ENCODE results near the gene CLASP1.

Gene CLASP1

DNA sequence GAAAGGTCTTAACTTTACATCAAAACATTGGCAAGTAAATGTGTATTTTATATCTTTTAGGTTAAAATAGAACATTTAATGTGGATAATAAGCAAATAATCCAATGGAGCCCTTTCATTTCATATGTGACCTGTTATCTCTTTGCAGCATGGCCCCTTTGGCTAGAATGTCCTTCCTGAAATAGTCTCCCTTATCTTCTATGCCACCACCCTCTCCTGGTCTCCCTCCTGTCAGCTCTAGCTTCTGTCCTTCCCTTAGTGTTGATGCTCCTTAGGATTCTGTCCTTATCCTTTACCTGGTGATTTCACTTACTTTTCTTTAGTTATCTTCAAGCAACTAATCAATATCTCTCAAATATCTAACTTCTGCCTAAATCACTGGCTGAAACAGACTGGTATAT is 277.2 kb downstream of the CLASP1 start:
- no peak for DNase-seq (ENCODE audit: low read depth)

DNA sequence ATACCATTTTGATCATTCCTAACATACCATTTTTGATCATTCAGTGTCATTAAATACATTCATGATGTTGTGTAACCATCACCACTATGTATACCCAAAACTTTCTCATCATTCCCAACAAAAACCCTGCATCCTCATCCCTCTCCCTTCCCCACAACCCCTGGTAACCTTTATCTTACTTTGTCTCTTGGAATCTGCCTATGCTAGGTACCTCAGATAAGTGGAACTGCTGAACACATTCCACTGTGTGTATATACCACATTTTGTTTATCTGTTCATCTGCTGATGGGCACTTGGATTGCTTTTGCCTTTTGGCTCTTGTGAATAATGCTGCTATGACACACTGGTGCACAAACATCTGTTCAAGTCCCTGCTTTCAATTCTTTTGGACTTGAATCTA is 280.4 kb downstream of the CLASP1 start:
- no peak for DNase-seq (ENCODE audit: low read depth)

DNA sequence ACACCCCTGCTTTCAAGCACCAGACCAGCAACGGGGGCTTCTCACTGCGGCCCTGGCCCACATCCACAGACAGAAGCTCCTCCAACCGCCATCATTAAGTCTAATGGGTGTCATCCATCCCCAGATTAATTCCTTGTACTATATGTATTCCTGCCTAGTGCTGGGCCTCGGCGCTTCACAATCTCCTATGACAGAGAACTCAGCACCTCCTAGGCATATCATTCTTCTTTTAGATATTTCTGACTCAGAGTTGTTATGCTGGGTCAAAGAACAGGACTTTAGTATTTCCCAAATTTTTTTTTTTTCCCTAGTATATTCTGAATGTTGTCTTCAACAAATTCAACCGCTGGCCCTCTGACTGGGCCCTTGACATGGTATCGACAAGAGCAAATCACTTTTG is 281.1 kb downstream of the CLASP1 start:
- DNase-seq (ENCODE audit: low read depth), result no peak

DNA sequence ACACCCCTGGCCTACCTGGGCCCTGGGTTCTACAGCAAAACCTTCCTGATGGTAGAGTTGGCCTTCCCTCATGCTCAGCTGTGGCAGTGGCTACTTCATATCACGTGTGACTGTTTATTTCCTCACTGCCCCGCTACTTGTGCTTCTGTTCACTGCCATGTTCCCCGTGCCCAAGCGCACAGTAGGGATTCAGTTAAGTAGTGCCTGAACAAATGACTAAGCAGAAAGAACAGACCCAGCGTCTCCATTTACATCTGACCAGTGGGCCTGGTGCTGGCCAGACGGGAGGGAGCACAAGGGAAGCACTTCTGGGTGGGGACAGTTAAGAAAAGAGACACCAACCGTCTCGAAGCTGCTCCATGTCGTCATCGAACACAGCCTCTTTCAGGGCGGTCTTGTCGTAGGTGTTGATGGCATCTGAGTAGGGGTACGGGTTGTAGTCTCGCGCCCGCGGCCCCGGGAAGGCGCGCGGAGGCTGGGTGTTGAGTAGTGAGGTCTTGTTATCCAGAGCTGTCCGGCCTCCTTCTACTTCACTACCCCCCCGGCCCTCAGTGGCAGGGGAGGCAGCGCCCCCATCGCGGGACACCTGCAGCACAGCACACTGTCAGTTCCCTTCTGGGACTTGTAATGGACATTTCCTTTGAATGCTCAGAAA is 281.9 kb downstream of the CLASP1 start:
- DNase-seq (ENCODE audit: low read depth), result no peak

DNA sequence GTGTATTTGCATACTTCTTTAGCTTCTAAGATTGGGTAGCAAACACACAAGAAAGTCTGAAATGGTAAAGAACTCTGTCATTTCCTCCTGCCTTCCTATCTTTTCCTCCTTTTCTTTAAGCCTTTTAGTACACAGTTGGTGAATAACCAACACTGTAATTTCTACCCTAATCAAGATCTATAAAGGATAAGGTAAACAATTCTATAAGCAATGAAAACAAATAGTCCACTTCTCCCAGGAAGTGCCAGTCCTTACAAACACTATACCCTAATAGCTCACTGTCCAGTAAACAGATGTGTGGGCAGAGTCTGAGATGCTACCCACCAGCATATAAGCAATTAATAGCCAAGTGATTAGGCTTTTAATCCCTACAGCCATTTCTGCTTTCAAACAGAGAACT is 283.2 kb downstream of the CLASP1 start:
- DNase-seq (ENCODE audit: low read depth), result no peak

DNA sequence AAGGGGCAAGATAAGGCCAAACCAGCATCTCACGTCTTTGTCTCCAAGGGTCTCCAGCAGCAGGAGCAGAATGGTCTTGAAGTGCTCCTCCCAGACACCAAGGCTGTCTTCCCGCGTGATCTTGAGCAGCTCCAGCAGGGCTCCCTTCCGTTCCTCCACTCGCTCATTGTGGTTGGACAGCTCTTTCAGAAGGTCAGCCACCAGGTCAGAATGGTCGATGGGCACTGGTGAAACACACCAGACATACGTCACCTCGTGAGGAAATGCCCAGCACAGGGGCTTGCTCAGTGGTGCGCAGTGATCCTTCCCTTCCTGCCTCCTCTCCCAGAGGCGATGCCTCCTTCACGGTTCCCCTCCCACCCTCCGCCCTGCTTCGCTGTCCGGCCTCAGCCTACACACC is 284.2 kb downstream of the CLASP1 start:
- no peak for DNase-seq (ENCODE audit: low read depth)

DNA sequence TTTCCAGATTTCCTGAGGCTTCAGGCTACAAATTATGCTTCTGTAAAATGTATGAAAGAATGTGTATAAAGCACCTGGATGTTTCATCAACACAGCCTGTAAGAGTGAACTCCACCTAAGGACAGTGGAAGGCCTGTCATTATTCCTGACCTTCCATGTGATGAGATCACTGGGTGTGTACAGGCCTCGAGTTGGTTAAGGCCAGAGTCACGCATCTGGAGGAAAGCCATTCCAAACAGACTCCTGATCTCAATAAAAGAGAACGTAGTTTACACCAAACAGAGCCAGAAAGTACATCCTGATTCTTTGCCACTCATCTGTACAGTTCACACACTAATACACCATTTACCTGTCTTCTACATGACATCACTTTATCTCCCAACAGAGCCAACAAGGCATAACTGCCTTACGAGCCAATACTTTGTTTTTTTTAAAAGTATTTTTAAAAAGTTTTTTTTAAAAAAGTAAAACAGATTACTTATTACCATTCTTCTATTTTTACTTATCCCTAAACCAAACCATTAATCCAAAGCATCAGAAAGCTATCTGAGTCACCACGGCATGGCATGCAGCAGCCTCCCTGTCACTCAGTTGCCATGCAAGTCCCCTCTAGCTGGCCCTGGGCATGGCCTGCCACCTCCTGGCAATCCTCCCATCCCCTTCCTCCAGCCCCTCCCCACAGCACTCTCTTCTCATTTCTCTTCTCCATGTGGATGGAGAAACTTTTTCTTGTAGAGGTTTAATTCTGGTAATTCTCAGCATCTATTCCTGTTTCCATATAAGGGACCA is 285.4 kb downstream of the CLASP1 start:
- DNase-seq (ENCODE audit: low read depth), result peak; percentile 33

DNA sequence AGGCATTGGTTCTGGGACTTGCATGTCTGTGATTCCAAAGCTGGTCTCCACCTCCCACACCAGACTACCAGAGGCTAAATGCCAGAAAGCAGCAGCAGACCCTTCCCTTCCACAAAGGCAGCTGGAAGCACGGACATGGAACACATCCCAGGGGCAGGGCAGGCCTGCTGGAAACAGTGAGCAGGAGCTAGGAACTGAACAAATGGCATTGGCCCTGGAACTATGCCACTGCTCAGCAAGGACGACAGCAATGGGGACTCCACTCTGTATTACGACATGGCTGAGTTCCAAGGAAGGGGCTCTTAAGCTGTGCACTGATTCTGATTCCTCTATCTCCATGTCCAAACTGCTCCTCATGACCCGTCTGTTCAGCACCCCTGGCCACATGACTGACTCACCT is 286.5 kb downstream of the CLASP1 start:
- DNase-seq (ENCODE audit: low read depth), result no peak

DNA sequence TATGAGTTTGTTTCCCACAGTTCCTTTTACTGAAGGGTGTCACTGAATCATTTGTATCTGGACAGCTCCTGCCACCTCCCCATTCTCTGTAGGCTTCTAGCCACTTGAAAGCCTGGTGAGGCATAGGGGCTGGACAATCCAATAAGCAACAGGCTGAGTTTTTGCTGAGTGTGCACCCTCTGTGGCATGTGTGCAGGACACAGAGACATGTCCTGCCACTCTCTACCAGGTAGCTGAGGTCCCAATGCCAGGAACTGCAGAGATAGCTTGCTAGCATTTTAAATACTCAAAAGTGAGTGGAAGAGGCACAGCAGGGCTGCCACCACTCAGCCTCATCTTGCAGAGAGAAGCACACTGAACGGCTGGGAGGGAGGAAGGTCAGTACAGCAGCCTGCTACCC is 287.0 kb downstream of the CLASP1 start:
- DNase-seq (ENCODE audit: low read depth), result no peak

DNA sequence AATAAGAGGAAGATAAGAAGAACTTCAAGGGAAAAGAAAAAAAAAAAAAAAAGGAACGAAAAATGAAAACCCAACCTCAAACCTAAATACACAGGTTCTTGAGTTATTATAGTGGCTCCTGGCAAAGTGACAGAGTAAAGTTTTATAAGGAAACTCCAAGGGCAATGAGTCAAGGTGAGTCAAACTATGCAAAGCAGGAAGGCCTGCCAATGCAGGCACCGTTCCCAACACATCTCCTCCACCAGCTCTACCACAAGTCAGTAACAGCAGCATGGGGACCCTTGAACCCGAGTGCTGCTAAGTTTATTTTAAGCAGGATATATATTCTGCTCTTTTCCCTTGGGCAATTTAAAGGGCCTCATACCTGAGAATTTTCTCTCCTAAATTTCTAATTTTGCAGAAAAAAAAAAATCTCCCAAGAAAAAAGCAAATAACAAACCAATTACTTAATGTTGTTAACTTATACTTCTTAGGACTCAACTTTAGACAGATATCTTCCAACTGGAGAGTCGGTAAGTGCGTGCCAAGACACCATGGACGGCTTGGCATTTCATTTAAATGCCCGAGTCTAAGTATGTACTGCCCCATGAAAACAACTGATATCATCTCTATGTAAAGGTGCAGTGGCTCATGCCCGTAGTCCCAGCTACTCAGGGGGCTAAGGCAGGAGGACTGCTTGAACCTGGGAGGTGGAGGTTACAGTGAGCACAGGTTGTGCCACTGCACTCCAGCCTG is 288.5 kb downstream of the CLASP1 start:
- DNase-seq (ENCODE audit: low read depth), result peak; percentile 69

DNA sequence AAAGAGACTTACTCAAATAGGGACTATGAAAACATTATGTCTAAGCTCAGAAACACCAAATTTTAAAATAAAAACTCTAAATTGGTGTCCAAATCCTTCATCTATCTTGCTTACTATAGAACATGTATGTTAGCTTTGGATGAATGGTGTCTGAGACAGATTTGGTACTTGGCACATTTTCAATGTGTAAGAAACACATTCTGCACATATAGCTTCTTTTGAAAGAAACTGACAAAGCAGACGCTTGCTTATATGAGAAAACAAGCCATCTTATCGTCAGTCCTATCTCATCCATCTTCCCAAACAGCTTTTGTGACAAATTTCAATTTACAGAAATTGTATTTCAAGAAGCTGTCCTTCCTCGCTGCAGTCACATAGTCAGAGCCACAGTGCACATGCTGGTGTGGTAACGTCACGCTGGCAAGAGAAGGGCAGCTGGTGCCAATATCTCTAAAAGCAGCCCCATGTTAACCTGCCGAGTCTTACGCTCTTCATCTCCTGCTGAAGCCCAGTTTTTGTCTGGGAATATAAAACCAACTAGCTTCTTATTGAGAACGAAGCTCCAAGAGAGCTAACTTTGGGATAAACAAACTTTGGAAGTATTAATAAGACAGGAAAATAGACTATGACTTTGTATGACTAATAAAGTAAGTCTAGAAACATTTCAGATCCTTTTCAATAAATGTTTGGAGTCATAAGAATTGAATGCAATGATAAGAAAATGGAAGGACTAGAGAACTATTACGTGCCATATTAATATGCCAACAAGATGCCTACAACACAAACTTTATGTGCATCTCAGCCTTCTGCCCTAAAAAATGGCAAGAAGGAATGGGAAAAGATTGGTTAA is 289.3 kb downstream of the CLASP1 start:
- DNase-seq (ENCODE audit: low read depth), result no peak

DNA sequence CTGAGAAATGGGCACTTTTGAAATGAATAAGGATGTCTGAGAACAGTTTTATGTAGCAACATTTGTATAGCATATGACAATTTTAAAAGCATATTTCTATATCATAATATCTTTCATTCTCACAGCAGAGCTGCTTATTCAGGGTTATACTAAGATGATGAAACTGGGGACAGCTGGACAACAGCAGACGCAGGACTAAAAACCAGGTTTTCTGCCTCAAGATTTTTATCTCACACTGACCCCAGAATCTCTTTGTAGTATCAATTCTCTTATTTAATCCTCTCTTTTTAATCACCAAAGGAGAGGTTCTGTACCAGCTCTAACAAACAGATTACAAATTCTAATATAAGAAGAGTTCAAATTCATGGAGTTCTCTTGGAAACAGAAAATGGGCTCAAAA is 290.1 kb downstream of the CLASP1 start:
- DNase-seq (ENCODE audit: low read depth), result no peak

DNA sequence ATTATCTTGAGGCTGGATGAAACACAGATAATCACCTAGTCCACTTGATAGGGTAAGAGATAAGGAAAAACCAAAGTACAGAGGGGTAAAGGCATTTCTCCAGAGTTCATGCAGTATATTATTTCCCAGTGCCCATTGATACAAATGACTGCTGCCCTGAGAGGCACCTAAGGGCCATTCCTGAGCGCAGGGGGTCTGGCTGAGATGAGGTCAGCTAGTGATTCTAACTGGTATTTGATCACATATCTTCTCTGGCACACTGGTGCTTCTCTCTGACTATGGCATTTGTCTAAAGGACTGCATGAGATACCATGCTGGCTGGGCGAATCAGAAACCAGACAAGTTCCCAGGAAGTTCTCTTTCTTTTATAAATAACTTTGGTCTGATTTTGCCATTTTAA is 291.0 kb downstream of the CLASP1 start:
- DNase-seq (ENCODE audit: low read depth), result no peak

DNA sequence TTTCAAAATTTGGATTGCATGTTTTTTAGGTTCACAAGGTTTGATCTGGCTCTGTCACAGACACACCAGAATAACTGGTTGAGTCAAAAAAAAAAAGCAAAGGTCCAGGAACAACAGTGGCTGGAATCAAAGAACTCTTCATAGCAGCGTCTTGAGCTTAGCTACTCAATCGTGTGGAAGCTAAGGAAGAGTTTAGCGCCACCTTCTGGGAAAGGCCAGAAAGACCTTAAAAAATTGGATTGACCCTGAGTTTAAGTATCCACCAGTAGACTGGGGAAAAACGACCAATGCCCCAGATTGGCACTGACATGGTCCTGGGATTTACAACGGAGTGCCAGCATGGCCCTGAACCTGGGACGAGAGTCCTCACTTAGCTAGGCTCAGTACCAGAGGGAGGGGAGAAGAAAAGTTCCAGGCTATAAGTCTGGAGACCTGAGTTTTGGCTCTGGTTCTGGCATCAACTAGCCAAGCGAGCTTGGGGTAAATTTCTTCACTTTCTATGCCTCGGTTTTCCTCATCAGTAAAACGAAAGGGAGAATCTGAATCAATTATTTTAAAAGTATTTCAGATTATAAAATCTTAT is 293.1 kb downstream of the CLASP1 start:
- DNase-seq (ENCODE audit: low read depth), result peak; percentile 65

DNA sequence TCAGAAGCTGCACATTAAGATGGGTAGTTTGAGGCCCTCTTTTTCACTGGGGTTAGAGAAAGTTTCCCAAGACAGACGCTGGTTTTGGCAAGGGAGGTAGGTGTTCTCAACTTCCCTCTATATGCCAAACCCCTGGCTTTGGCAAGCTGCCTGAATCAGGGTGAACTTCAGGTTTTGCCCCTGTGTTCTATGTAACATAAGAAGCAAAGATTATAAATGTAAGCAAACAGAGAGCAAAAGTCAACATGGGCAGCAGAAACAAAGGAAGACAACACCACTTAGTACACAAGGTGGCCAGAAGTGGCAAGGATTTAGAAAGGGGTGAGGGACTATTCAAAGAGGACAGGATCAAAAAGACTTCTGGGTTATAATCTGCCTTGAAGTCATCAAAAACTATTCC is 293.8 kb downstream of the CLASP1 start:
- DNase-seq (ENCODE audit: low read depth), result no peak

DNA sequence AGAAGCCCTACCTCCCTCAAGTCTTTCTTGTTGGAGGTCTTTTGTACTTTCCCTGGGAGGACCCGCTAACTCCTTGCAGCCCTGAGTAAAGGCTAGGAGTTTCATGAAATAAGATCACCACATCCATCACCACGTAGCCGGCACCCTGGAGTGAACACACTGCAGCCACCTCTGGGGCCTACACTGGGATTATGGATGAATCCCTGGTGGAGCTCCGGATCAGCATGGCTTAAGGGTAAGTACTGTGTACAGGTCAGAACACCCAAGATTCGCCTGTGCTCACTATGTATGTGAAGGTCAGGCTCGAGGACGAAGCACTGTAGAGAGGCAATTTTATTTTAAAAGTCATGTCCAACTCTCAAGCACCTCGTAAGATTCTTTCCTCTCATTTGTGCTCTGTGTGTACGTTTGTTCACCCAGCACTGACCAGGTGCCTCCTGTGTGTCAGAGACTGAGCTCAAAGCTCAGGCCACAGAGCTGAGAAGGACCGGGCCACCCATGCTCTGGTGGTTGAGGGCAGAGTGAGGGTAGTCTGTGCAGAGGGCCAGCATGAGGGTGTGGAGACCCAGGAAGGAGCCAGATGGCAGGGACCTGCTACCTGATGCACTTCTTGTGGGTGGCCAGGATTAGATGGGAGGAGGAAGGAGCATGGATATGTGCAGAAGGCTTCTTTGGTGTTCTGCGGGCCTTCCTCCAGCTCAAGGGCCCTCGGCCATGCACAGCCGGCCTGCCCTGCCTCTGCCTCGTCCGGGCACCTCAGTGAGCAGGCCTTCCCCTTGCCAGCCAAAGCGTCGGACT is 297.5 kb downstream of the CLASP1 start:
- DNase-seq (ENCODE audit: low read depth), result no peak

DNA sequence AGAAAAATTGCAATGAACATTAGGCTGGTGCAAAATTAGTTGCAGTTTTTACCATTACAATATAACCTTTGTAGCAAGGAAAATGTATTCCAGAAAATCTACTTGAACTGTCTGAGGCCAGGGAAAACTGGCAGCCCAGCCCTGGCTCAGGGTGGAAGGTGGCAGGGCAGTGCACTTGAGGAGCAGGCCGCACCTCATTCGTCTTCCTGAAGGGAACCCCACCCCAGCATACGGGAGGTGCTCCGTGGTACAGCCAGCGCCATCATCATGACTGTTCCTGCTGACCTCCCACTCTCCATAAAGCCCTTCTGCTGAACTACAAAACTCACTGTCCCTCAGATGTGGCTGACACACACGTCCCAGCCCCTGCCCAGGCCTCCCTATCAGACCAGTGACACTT is 298.4 kb downstream of the CLASP1 start:
- no peak for DNase-seq (ENCODE audit: low read depth)

DNA sequence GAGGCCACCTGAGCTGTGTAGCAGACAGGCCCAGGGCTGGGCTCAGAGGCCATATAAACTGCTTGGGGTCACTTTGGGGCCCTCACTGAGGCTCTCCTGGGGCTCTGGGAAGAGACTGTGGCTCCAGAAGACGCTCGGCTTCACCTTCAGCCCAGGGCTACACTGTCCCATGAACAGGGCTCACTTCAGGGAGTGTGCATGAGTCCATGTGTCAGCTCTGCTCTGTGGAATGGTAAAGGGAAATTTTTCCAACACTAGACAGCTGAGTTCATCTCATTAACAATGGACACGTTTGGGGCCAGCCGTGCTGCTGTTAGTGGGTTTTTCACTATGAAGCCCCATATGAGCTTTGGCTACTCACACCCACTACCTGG is 298.9 kb downstream of the CLASP1 start:
- no peak for DNase-seq (ENCODE audit: low read depth)

DNA sequence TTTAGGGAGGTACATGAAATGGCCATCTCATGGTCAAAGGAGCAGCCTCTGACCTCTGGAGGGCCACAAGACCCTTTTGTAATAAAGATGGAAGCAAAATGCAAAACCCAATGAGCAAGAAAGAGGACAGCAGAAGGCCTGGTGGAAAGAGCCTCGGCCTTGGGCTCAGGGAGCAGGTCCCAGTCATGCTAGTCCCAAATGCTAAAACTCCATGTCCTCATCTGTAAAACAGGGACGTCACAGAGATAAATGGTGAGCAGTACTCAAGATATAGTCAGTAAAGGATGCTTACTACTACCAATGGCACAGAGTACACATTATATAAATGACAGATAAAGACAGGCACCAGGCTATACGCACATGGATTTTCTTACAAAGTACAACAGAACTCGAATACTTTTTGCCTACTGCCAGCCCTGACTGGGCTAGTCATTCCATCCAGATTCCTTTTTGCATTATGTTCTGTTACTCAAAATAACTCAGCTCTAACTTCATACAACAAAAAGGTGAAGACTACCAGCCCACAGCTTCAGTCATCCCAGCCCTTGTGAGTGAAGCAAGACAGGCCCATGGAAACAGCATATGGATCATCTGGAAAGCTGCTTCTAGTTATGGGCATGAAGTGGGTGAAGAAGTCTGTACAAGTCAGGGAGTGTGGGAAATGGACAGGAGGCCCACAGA is 299.4 kb downstream of the CLASP1 start:
- no peak for DNase-seq (ENCODE audit: low read depth)

DNA sequence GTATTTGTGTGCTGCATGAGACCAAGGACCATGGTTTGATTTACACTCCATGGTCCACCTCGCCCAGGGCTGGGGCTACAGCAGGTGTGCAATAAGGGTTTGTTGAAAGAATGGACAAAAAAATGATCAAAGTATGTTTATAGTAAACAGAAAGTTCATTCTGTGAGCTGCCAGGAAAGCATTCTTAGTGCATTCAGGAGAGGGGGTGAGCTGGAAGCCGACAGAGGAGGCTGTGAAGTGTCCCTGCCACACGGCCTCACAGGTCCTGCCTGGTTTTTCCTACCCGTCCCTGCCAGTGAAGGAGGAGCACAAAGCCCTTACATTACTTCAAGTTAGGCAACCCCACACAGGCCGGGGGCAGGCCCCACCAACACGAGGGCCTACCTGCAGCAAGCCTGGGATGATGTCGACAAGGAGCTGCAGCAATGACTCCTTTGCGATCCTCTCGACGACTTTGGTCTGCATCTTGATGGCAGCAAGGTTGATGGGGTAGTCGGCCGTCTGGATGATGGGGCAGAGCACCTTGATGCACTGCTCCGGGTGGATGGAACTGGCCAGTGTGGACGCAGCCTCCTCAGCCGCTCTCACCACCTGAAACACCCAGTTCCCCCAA is 301.0 kb downstream of the CLASP1 start:
- no peak for DNase-seq (ENCODE audit: low read depth)

Data from amniotic epithelial cell (primary cell).